ENCODE data around the gene PRSS37. TPM values are rescaled to one million over a fixed set of nuclear protein-coding genes. Genes with fewer than 3 reads are reported as not detected.

Gene PRSS37
- total and polyA plus RNA-seq, 9 donors, result not detected

DNA sequence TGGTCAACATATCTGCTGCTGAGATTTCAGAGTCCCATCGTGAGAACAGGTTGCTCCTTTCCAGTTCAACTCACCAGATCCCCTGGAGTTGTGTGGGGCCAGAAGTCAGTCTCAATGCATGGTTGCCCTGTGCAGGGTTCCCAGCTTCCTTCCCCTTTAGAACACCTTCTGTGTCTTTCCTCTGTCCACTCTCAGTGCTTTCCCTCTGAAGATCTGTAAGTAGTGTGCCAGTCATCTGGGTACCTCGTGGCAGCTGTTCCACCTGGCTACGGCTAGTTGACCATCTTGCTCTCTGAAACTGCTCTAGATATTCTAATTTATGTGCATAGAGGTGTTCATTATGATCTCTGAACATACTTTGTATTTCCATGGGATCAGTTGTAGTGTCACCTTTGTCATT is 36.1 kb upstream of the PRSS37 start:
- no peak for DNase-seq
- intact Hi-C loops (cut with DNase I), result no loop called here
- Histone ChIP-seq H3K27ac (no peak overlapping the region), H3K4me1 (ENCODE audit: insufficient read depth) (no peaks in the 10 kb centered on the region), H3K27me3 (no peaks in the 10 kb centered on the region), H3K4me3 (no peak overlapping the region), H3K36me3 (no peaks in the 10 kb centered on the region), H3K9me3 (peaks cover 0 to 2% of the 10 kb centered on the region in 2 donors)
- TF ChIP-seq EP300 (IDR thresholded peaks at IDR 0.05), result no peak
- TF ChIP-seq POLR2A (IDR thresholded peaks at IDR 0.05), result no peak
- TF ChIP-seq, protein P1, sequence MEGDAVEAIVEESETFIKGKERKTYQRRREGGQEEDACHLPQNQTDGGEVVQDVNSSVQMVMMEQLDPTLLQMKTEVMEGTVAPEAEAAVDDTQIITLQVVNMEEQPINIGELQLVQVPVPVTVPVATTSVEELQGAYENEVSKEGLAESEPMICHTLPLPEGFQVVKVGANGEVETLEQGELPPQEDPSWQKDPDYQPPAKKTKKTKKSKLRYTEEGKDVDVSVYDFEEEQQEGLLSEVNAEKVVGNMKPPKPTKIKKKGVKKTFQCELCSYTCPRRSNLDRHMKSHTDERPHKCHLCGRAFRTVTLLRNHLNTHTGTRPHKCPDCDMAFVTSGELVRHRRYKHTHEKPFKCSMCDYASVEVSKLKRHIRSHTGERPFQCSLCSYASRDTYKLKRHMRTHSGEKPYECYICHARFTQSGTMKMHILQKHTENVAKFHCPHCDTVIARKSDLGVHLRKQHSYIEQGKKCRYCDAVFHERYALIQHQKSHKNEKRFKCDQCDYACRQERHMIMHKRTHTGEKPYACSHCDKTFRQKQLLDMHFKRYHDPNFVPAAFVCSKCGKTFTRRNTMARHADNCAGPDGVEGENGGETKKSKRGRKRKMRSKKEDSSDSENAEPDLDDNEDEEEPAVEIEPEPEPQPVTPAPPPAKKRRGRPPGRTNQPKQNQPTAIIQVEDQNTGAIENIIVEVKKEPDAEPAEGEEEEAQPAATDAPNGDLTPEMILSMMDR (IDR thresholded peaks at IDR 0.05), result no peak
- WGBS, 3 donors, result 91 to 93% (median 93%) methylated on average over 3 of the region's 3 CpGs

DNA sequence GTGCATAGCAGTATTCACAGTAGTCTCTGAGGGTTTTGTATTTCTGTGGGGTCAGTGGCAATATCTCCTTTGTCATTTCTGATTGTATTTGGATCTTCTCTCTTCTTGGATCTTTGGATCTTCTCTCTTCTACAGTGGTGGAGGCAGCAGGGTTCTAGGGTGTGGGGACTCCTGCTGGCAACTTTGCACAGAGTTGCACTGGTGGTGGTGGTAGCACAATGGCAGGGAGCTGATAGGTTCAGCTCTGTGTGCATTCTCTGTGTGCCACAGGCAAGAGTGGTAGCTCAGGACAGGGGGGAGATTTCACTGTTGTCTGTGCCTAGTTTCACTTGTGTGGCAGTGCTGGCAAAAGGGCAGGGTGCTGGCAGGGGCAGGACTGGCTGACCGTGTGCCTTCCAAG is 35.1 kb upstream of the PRSS37 start:
- TF ChIP-seq, protein P1 (IDR thresholded peaks at IDR 0.05), result no peak
- TF ChIP-seq EP300 (IDR thresholded peaks at IDR 0.05), result no peak
- no peak for TF ChIP-seq POLR2A (IDR thresholded peaks at IDR 0.05)
- no peak for DNase-seq
- 73 to 80% (median 78%) methylated on average over 1 of the region's 1 CpG for WGBS, 3 donors
- intact Hi-C loops (cut with DNase I), result no loop called here
- Histone ChIP-seq H3K4me3 (no peak overlapping the region), H3K27ac (no peak overlapping the region), H3K36me3 (no peaks in the 10 kb centered on the region), H3K27me3 (no peaks in the 10 kb centered on the region), H3K9me3 (no peaks in the 10 kb centered on the region), H3K4me1 (ENCODE audit: insufficient read depth) (no peaks in the 10 kb centered on the region)

DNA sequence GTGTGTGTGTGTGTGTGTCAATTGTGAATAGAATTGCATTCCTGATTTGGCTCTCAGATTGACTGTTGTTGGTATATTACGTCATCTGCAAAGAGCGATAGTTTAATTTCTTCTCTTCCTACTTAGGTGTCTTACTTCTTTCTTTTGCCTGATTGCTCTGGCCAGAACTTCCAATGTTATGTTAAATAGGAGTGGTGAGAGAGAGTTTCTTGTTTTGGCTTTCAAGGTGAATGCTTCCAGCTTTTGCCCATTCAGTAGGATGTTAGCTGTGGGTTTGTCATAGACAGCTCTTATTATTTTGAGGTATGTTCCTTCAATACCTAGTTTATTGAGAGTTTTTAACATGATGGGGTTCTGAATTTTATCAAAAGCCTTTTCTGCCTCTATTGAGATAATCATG is 34.2 kb upstream of the PRSS37 start:
- no peaks in the 10 kb centered on the region for H3K9me3 ChIP-seq
- TF ChIP-seq POLR2A (IDR thresholded peaks at IDR 0.05) (no peak), EP300 (IDR thresholded peaks at IDR 0.05) (no peak)
- TF ChIP-seq, protein P1 (IDR thresholded peaks at IDR 0.05), result no peak
- DNase-seq, result no peak
- H3K4me1 ChIP-seq (ENCODE audit: insufficient read depth), result no peaks in the 10 kb centered on the region
- intact Hi-C loops (cut with DNase I), result no loop called here
- no peak overlapping the region for H3K4me3 ChIP-seq
- 89 to 96% (median 90%) methylated on average over 2 of the region's 2 CpGs for WGBS, 3 donors
- no peak overlapping the region for H3K27ac ChIP-seq
- no peaks in the 10 kb centered on the region for H3K27me3 ChIP-seq
- no peaks in the 10 kb centered on the region for H3K36me3 ChIP-seq

DNA sequence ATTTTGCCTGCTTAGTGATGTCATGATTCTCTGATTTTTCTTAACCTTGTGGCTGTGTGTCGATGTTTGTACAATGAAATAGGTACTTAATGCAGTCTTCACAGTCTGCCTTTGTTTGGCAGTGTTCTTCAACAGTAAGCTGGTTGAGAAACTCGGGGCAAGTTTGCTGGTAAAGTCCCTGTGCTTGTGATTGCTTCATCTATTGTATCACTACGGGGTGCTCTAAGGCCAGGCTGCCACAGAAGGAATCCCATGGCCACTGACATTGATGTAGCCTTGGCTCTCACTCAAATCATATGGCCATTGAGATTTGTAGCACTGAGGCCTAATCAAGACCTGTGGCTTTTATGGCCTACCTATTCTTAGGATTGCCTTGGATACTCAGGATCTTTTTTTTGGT is 33.5 kb upstream of the PRSS37 start:
- Histone ChIP-seq H3K4me1 (ENCODE audit: insufficient read depth) (no peaks in the 10 kb centered on the region), H3K4me3 (no peak overlapping the region), H3K27me3 (no peaks in the 10 kb centered on the region), H3K9me3 (no peaks in the 10 kb centered on the region), H3K36me3 (no peaks in the 10 kb centered on the region), H3K27ac (no peak overlapping the region)
- no peak for DNase-seq
- TF ChIP-seq EP300 (IDR thresholded peaks at IDR 0.05) (no peak), POLR2A (IDR thresholded peaks at IDR 0.05) (no peak)
- TF ChIP-seq, protein P1 (IDR thresholded peaks at IDR 0.05), result no peak
- 64 to 71% (median 70%) methylated on average over 3 of the region's 3 CpGs for WGBS, 3 donors
- intact Hi-C loops (cut with DNase I), result no loop called here

DNA sequence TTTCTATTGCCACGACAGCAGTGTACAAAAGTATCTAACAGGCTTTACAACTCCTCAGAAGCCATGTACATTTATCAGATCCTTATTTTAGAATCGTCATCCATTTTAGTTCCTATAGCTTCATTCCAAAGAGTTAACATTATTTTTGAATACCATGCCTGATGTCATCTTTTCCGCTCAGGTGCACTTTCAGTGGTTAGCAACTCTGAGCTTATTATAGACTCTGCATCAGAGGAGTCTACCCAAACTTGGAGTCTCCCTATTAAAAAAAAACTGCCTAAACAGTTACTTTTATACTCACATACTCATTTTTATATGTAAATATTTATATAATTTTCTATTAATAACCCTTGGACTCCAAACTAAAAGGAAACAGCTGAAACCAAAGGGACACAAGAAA is 31.6 kb upstream of the PRSS37 start:
- TF ChIP-seq, protein P1 (IDR thresholded peaks at IDR 0.05), result no peak
- TF ChIP-seq EP300 (IDR thresholded peaks at IDR 0.05) (no peak), POLR2A (IDR thresholded peaks at IDR 0.05) (no peak)
- intact Hi-C loops (cut with DNase I), result no loop called here
- Histone ChIP-seq H3K9me3 (no peaks in the 10 kb centered on the region), H3K27me3 (no peaks in the 10 kb centered on the region), H3K36me3 (no peaks in the 10 kb centered on the region), H3K27ac (no peak overlapping the region), H3K4me1 (ENCODE audit: insufficient read depth) (no peaks in the 10 kb centered on the region), H3K4me3 (no peak overlapping the region)
- 88 to 91% (median 90%) methylated on average over 3 of the region's 3 CpGs for WGBS, 3 donors
- no peak for DNase-seq

All from ovary (tissue), 9 donors.